Lung microvascular endothelial cell (primary cell): ENCODE results near the gene TMPRSS6. TPM values are rescaled to one million over a fixed set of nuclear protein-coding genes. Genes with fewer than 3 reads are reported as not detected.

Source experiments
- total RNA-seq: library from RNA; depleted of rRNA; stranded (reverse); fragments of >200 nt; gene quantifications from 2 replicates; pipeline ENCODE4 v1.2.1, GENCODE V29; 2014

TMPRSS6 gene
- total RNA-seq, 1 donor from 2014 or later, result not detected

Other genes starting within 250 kb of the TMPRSS6 start
- not detected in 2 replicates for gene NCF4, start 248.7 kb downstream of the TMPRSS6 start, total RNA-seq
- gene CSF2RB, start 196.1 kb downstream of the TMPRSS6 start, total RNA-seq, result 1.4 and 2.0 TPM in 2 replicates
- gene TST, start 90.3 kb downstream of the TMPRSS6 start, total RNA-seq, result 54.9 and 63.1 TPM in 2 replicates
- 96.1 and 146 TPM in 2 replicates for gene MPST, start 90.0 kb downstream of the TMPRSS6 start, total RNA-seq
- 42.1 and 81.7 TPM in 2 replicates for gene KCTD17, start 58.0 kb downstream of the TMPRSS6 start, total RNA-seq
- gene IL2RB, start 40.2 kb upstream of the TMPRSS6 start, total RNA-seq, result not detected in 2 replicates
- 0.99 and 4.6 TPM in 2 replicates for gene C1QTNF6, start 78.5 kb upstream of the TMPRSS6 start, total RNA-seq
- not detected in 2 replicates for gene SSTR3, start 102.8 kb upstream of the TMPRSS6 start, total RNA-seq
- 3.0 and 15.3 TPM in 2 replicates for gene RAC2, start 134.6 kb upstream of the TMPRSS6 start, total RNA-seq
- under 0.01 TPM in 1 of 2 replicates, not detected in the other for gene CYTH4, start 172.8 kb upstream of the TMPRSS6 start, total RNA-seq